Measurements from ENCODE around the gene RLN3. TPM values are rescaled to one million over a fixed set of nuclear protein-coding genes. Genes with fewer than 3 reads are reported as not detected.
A peak's percentile ranks its signal among the peaks of the same experiment; 100 is the strongest.

The RLN3 gene
- total and polyA plus RNA-seq, 2 of the 8 experiments (the other 6 are each of a cell fraction or from before 2014, with no cell fraction given), result not detected

DNA sequence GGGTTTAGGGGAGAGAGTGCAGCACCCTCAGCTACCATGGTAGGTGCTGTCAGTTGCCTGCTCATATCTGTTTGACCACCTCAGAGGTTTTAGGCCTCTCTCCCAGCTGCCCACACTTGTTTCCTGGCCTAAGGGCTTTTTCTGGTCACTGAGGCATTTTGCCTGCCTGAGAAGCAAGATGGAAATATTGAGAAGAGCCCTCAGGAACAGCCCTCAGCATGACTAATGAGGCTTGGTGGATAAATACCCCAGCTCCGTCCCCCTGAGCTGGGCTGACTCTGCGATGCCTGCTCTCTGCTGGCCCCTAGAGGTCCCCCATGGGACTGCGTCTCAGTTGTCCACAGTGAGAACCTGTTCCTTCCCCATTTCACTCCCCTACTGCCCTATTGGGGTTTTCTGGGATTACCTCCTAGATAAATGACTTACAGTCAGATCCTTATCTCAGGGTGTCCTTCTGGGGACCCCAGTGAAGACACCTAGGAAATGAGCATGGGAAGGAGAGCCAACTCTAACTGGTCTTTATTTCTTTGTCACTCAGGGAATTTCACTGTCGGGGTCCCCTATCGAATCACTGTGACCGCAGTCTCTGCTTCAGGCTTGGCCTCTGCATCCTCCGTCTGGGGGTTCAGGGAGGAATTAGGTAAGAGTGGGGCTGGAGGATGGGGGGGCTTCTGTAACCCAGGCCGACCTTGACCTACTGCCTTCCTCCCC lies 20.6 kb downstream of the RLN3 start:
- Histone ChIP-seq H3K27ac (ENCODE audit: low read depth, low read length) (no peak overlapping the region), H2BK15ac (ENCODE audit: low read length) (no peak overlapping the region), H4K5ac (ENCODE audit: insufficient read length, low read depth, low read length) (no peak overlapping the region), H3K27me3 (replicated peaks in 1 of 4; ENCODE audit: control insufficient read depth in 3 of 4, extremely low read depth in 1 of 4, insufficient read depth in 3 of 4, low read length in 3 of 4) (no peaks in the 10 kb centered on the region), H2BK20ac (ENCODE audit: low read length) (no peak overlapping the region), H3K9me3 (ENCODE audit: insufficient read depth in 2 of 2, low read depth in 1 of 2, low read length in 1 of 2) (no peaks in the 10 kb centered on the region; a peak in 1 of 4 replicates), H2BK5ac (ENCODE audit: low read depth, low read length) (no peak overlapping the region), H3K18ac (ENCODE audit: extremely low read depth, low read length) (no peak overlapping the region), H3K36me3 (ENCODE audit: control insufficient read depth in 2 of 4, insufficient read depth in 4 of 4, low read length in 3 of 4) (no peaks in the 10 kb centered on the region), H3K23me2 (ENCODE audit: low read depth, low read length) (no peaks in the 10 kb centered on the region; the same call in 1 of the 2 replicates), H3K79me1 (ENCODE audit: low read depth, low read length) (no peaks in the 10 kb centered on the region), H3K4me1 (replicated peaks in 1 of 4; ENCODE audit: control insufficient read depth in 3 of 4, insufficient read depth in 4 of 4, low read length in 3 of 4) (no peaks in the 10 kb centered on the region; a peak in 1 of 7 replicates), H4K20me1 (replicated peaks in 1 of 2; ENCODE audit: control insufficient read depth in 1 of 2, insufficient read depth in 2 of 2, low read length in 2 of 2) (no peaks in the 10 kb centered on the region), H4K8ac (ENCODE audit: extremely low read depth, insufficient read depth, low read length) (no peak overlapping the region; the same call in 1 of the 2 replicates), H3K4ac (replicated peaks; ENCODE audit: insufficient read length, low read depth, low read length) (no peak overlapping the region), H3K9ac (replicated peaks in 1 of 4; ENCODE audit: extremely low read depth in 1 of 4, low read depth in 3 of 4, low read length in 3 of 4) (no peak overlapping the region), H2AK5ac (ENCODE audit: low read depth, low read length) (no peak overlapping the region), H3K23ac (ENCODE audit: insufficient read length) (no peak overlapping the region), H3K56ac (replicated peaks; ENCODE audit: insufficient read length, low read depth, low read length) (no peak overlapping the region), H3K14ac (ENCODE audit: insufficient read length) (no peak overlapping the region), H2AFZ (ENCODE audit: low read length) (no peak overlapping the region), H3K4me3 (ENCODE audit: extremely low read depth in 1 of 4, insufficient read depth in 2 of 4, low read depth in 3 of 4, low read length in 4 of 4) (no peak overlapping the region), H2BK120ac (replicated peaks; ENCODE audit: low read depth, low read length) (no peak overlapping the region), H3K79me2 (ENCODE audit: control insufficient read depth in 1 of 2, insufficient read depth in 2 of 2, low read length in 2 of 2) (no peaks in the 10 kb centered on the region), H2BK12ac (ENCODE audit: low read depth, low read length) (no peak overlapping the region), H3K4me2 (ENCODE audit: insufficient read depth in 1 of 2, low read depth in 2 of 2, low read length in 2 of 2) (no peak overlapping the region), H4K91ac (replicated peaks; ENCODE audit: insufficient read length, low read length) (no peak overlapping the region)
- 67% methylated on average over 8 of the region's 8 CpGs; no CpG with 5 or more reads in 1 of the 2 experiments for WGBS, 2 experiments (ENCODE audit: extremely low coverage in 1 of 2, insufficient coverage in 1 of 2, insufficient read length in 1 of 2, insufficient replicate concordance in 2 of 2, low coverage in 1 of 2, low lambda C conversion rate in 2 of 2, missing lambda C conversion rate in 1 of 2)
- FAIRE-seq (peak; percentile 72), DNase-seq (ENCODE audit: low read depth in 1 of 2, low spot score in 2 of 2) (peak; percentile 56 to 97)
- ChIA-PET CTCF (ENCODE audit: partially characterized antibody) (interaction anchor here (0.6 to 9.9 kb wide), 35 partner anchors 8 to 954 kb away, joined by 3 to 77 read pairs (median 5); partner anchors contain the start of genes DCAF15, IL27RA, MISP3 and PALM3), POLR2A (ENCODE audit: partially characterized antibody) (interaction anchor here (1.0 to 1.2 kb wide), 4 partner anchors 8 to 111 kb away, joined by 3 to 5 read pairs (median 3); no protein-coding TSS in a partner anchor)
- TF ChIP-seq HDAC6 (IDR thresholded peaks at IDR 0.05; ENCODE audit: low read depth, low read length), result no peak
- no peak for TF ChIP-seq SP1 (IDR thresholded peaks at IDR 0.05; ENCODE audit: low read depth, low read length)
- TF ChIP-seq RFX5 (IDR thresholded peaks at IDR 0.05; ENCODE audit: borderline replicate concordance, low read depth, low read length), result no peak
- TF ChIP-seq, protein P1, sequence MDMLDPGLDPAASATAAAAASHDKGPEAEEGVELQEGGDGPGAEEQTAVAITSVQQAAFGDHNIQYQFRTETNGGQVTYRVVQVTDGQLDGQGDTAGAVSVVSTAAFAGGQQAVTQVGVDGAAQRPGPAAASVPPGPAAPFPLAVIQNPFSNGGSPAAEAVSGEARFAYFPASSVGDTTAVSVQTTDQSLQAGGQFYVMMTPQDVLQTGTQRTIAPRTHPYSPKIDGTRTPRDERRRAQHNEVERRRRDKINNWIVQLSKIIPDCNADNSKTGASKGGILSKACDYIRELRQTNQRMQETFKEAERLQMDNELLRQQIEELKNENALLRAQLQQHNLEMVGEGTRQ (IDR thresholded peaks at IDR 0.05; ENCODE audit: low read length), result no peak
- TF ChIP-seq CHD1 (IDR thresholded peaks at IDR 0.05; ENCODE audit: low read depth, low read length), result no peak
- TF ChIP-seq SIRT6 (IDR thresholded peaks at IDR 0.05; ENCODE audit: low read length), result no peak
- TF ChIP-seq POU5F1 (IDR thresholded peaks at IDR 0.05; ENCODE audit: low read depth, low read length), result no peak
- TF ChIP-seq JUND (IDR thresholded peaks at IDR 0.05; ENCODE audit: low read length), result no peak
- no peak for TF ChIP-seq SP4 (IDR thresholded peaks at IDR 0.05; ENCODE audit: low read length)
- TF ChIP-seq, protein P2, sequence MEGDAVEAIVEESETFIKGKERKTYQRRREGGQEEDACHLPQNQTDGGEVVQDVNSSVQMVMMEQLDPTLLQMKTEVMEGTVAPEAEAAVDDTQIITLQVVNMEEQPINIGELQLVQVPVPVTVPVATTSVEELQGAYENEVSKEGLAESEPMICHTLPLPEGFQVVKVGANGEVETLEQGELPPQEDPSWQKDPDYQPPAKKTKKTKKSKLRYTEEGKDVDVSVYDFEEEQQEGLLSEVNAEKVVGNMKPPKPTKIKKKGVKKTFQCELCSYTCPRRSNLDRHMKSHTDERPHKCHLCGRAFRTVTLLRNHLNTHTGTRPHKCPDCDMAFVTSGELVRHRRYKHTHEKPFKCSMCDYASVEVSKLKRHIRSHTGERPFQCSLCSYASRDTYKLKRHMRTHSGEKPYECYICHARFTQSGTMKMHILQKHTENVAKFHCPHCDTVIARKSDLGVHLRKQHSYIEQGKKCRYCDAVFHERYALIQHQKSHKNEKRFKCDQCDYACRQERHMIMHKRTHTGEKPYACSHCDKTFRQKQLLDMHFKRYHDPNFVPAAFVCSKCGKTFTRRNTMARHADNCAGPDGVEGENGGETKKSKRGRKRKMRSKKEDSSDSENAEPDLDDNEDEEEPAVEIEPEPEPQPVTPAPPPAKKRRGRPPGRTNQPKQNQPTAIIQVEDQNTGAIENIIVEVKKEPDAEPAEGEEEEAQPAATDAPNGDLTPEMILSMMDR (IDR thresholded peaks at IDR 0.05; ENCODE audit: control extremely low read depth in 1 of 3, insufficient read depth in 1 of 3, low read depth in 1 of 3, low read length in 3 of 3), result peak; percentile 95 to 97 (median 96)
